GM12873 (cell line): ENCODE results near the gene DPYSL3.

ENCODE experiments used
- CTCF ChIP-seq: IDR thresholded peaks from 2 replicates; pipeline ENCODE4 v1.5.1; 2012; ENCODE audit warnings: low read depth, mild to moderate bottlenecking, moderate library complexity, low read length, control low read depth; ENCODE audit not compliant: insufficient read depth; ENCODE audit errors: missing control alignments

The DPYSL3 gene

GRCh38 chr5:147455822-147456450 lies 53.9 kb downstream of the DPYSL3 start:
- no peak for TF ChIP-seq CTCF

- no peak for TF ChIP-seq CTCF
Observed at GRCh38 chr5:147454996-147455677, 54.7 kb downstream of the DPYSL3 start.

- peak; percentile 77 for TF ChIP-seq CTCF
Observed at GRCh38 chr5:147453875-147454814, 55.7 kb downstream of the DPYSL3 start.

GRCh38 chr5:147452165-147452811 lies 57.6 kb downstream of the DPYSL3 start:
- no peak for TF ChIP-seq CTCF

GRCh38 chr5:147451193-147451592 lies 58.7 kb downstream of the DPYSL3 start:
- TF ChIP-seq CTCF, result no peak

GRCh38 chr5:147450606-147451005 lies 59.3 kb downstream of the DPYSL3 start:
- TF ChIP-seq CTCF, result no peak
